ENCODE measurements around the gene SLC25A11. TPM values are rescaled to one million over a fixed set of nuclear protein-coding genes. Genes with fewer than 3 reads are reported as not detected.
"Not testable (repeated sequence)": the region's sequence is repeated elsewhere in the genome, so short reads cannot be mapped to it uniquely, and the experiment has no call there.

SLC25A11 gene
- total RNA-seq, 1 donor from 2014 or later = 42.4 TPM

DNA sequence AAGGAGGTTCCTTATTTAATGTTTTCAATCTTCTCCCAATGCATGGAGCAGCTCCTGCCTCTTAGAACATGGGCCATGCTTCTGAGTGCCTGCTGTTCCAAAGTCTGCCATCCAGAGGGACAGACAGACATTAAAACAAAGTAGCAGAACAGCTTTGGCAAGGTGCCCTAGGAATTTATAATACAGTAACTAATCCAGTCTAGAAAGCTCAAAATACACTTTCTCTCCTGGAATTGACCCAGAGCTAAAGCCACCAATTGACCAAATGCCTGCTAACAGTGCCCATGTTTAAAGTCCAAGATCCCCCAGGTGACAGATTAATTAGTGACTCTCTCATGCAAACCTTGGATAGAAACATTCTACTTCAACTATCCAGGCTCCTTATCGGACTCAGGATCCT, 25.9 kb downstream of the SLC25A11 start:
- ATAC-seq = no peak

DNA sequence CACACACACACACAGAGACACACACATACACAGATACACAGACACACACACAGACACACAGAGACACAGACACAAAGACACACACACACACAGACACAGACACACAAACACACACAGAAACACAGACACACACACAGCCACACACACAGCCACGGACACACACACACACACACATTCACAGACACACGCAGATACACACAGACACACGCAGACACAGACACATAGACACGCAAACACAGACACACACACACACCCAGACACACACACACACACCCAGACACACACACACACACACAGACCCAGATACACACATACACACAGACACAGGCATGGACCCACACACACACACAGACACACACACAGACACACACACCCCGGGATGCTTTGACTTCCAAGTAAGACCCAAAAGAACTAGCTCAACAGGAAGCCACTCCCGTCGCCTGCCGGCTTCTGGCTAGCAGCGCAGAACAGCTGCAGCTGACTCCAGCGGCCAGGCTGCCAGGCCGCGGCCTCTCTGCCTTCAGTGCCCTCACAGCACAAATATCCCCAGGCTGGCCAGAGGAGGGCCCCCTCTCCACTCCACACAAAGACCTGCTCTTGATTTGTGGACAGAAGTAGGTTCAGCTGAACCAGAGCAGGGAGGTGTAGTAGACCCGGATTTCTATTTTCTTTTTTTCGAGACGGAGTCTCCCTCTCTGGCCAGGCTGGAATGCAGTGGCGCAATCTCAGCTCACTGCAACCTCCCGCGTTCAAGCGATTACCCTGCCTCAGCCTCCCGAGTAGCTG, 30.9 kb downstream of the SLC25A11 start:
- peak; percentile 91 for ATAC-seq

DNA sequence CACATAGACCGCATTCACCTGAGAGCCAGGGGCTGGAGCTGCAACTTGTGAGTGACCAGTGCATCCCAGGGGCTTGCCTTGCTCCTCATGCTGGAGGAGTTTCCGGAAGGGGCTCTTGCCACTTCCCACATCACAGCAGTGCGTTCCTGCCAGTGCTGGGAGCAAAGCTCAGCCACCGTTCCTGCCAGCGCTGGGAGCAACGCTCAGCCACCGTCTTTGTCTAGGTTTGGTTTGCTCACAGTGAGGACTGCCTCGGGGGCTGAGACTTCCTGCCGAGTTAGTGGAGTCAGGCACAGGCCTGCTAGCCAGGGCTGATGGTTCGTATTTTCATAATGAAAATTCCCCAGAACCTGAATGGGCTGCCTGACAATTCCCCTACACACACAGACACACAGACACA, 31.5 kb downstream of the SLC25A11 start:
- peak; percentile 63 for ATAC-seq

DNA sequence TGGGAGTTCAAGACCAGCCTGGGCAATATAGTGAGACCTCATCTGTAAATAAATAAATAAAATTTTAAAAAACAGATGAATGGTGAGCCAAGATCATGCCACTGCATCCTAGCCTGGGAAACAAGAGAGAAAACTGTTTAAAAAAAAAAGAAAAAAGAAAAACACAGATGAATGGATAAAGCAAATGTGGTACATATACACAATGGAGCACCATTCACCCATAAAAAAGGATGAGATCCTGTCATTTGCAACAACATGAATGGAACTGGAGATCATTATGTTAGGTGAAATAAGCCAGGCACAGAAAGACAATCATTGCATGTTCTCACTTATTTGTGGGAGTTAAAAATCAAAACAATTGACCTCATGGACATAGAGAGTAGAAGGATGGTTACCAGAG, 33.2 kb downstream of the SLC25A11 start:
- not testable (repeated sequence) for ATAC-seq

DNA sequence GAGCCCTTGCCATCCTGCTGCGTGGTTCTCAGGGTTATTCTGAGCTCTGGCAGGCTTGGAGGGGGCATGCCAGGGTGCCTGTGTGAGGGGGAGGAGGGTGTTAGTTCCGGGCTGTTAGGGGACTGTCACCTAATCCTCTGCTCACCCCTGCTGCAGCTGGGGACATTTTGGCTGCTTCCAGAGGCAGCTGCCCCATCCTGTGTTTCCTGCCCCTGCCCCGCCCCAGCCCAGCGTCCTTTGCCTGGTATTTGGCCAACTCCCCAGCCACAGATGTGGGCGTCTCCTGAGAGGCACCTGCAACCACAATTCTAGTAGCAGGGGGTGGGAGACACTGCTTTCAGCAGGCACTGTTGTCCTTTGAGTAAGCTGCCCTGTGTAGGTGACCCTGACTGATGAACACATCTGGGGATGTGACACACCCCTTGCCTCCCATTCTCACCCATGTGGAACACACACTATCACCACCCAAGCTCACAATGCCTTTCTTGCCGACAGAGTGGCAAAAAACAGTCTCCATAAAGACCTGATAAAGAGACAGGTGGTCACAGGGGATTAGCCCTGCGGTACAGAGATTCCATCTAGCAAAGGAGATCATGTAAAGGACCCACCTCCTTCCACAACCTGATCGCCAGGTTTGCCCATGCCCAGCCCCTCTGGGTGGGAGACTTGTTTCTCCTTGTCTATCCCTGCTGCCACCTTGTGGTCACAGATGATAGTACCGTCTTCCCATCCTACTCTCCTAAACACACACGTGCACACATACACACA, 36.6 kb downstream of the SLC25A11 start, which contains the start of gene CHRNE:
CHRNE (minus strand) TSS at position 48 of the 768 bp plus-strand sequence; CDS start at position 13, 35 bp downstream.
- ATAC-seq = peak; percentile 59

DNA sequence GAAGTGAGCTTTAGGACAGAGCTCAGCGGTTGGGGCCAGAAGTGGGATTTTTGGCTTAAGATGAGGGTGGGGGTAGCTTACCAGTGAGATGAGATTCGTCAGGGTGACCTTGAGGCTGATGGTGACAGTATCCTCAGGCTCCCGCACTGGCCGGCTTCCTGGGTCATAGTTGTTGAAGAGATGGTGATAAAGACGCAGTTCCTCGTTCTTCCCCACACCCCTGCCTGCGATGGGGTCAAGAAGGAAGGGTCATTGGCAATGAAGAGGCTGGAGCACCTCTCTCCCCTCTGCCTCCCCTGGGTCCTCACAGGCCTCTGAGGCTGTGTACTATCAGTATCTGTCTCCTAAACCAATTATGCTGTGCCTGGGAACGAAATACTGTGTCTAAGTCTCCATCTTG, 37.3 kb downstream of the SLC25A11 start:
- ATAC-seq = no peak

DNA sequence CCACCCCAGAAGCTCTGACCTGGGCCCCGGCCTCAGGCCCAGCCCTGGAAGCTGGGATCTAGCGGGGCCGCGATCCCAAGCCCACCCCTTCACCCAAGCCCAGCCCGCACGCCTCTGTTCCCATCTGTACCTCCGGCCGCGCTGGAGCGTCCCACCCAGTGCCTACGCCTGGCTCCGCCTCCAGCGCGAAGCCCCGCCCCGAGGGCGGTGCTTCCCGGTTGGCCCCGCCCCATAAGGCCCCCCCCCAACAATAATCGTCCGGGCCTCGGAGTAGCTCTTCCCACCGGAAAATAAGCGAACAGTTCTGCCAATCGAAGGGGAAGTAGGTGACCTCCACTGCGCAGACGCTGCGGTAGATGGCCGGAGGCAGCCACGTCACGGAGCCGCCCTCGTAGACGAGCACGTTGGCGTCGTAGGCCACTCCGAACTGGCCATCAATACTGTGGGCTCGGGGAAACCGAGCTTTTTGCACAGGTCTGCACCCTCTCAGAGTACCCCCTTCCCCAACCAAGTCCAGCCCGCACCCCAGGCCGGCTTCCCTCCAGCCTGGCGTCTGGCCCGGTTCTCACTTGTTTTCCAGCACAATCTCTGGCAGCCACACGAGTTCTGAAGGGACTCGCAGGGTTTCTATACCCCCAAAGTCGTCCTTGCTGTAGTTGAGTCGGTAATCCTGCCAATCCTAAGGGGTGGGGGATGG, 38.0 kb downstream of the SLC25A11 start:
- no peak for ATAC-seq

DNA sequence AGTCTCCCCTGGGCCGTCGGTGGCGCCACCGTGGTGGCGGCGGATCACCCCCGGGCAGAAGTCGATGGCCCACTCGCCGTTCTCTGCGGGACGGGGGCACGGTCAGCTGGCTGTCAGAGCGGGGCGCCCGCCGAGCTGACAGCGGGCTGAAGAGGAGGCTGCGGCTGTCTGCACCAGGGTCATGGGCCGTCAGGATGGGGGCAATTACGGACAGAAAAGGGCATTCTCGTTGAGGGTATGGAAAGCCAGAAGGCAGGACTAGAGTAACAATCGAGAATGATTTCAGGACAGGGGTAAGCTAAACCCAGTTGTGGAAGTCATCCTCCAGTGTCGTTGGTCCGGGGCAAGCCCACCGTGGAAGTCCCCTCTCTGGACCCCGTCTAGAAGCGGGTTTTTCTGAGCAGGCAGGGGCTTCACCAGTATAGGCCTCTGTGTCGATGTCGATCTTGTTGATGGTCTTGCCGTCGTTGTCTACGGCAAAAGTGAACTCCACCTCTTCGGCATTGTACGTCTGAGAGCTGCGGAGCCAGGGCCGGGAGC, 38.7 kb downstream of the SLC25A11 start:
- no peak for ATAC-seq

DNA sequence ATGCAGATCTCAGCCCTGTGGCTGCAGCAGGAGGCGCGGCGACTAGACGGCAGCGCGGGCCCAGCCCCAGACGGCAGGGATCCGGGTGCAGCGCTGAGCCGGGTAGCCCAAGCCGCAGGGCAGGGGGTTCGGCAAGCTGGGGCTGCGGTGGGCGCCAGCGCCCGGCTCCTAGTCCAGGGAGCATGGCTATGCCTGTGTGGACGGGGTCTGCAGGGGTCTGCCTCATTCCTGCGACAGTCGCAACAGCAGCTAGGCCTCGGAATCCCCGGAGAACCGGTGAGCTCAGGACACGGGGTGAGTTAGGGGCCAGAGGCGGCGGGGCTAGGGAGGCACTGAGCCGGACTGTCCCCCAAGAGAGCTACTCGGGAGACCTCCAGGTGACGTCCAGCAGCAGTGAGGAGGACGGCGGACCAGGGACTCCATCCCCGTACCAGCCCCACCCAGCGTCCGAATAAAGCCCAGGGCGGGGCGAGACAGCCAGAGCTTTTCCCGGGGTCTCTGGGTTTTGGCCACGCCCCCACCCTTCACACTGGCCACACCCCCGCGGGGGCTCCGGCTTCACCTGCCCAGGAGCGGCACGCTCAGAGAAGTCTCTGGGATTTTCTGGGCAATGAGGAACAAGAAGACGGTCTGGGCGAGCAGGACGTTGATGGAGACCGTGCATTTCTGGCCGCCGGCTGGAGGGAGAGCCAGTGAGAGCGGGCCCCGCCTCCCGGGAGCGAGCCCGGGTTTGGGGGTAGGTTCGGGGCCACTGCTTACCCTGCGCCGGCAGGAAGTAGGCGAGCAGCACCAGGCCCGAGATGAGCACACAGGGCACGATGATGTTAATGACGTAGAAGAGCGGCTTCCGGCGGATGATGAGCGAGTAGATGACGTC, 39.4 kb downstream of the SLC25A11 start:
- ATAC-seq = peak; percentile 0

DNA sequence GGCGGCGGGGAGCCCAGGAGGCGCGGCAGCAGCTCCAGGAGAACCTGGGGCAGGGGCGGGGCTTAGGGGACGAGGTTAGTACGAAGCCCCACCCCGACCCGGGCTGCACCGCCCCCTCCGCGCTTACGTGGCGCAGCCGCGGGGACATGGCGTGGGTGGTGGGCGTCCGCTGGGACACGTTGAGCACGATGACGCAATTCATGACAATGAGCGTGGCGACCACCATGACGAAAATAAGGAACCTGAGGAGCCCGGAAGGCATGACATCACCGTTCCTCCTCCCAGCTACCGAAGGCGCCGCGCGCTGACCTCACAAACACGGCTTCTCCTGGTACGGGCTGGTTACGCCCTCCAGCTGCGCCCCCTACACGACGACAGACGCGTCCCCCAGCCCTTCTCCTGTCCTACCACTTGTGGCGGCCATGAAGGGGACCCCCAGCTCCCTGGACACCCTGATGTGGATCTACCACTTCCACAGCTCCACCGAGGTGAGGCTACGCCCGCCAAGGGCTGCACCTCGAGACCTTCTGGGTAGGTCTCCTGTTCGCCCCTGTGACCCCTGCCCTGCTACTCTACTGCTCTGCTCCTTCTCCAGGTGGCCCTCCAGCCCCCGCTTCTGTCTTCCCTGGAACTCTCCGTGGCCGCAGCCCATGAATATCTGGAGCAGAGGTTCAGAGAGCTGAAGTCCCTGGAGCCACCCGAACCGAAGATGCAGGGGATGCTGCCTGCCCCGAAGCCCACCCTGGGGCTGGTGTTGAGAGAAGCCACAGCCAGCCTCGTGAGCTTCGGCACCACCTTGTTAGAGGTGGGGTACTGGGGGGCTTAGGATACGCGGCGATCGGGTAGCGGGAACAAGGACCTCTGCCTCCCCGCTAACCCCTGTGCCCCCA, 40.3 kb downstream of the SLC25A11 start, which contains the start of gene C17orf107:
C17orf107 (plus strand) TSS at position 196 of the 890 bp plus-strand sequence; CDS start at position 423, 227 bp downstream.
- ATAC-seq = peak; percentile 63

DNA sequence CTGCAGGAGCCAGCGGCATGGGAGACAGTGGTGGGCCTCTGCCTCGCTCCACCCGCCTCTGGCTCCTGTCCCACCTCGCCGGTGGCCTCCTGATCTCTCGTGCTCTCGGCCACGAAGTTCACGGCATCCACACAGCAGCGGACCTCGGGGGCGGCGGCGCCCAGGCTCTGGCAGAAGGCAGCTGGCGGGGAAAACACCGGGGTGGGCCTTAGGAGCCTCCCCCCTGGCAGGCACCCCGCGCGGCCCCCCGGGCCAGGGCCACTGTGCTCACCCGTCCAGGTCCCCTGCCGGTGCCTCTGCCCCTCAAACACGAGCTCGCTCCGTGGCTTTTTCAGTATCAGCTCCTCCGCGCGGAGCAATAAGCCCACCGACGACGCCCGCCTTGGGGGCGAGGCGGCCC, 40.9 kb downstream of the SLC25A11 start:
- peak; percentile 0 for ATAC-seq

DNA sequence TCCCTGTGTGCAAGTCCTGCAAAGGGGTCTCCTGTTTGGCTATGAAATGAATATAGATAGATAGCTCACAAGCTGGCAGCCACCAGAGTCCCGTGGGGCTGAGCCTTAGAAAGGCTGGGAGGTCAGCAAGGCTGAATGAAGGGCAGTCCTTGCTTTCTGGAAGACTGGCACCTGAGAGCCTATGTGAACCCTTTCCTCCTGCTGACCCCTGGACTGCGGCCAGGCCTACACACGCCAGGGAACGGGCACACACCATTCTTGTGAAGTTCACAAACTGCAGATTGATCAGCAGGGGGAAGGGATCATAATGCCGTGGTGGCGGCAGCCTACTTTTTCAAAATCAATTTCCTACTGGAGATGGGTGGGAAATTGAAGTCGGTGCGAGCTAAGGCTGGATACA, 41.5 kb downstream of the SLC25A11 start:
- no peak for ATAC-seq

DNA sequence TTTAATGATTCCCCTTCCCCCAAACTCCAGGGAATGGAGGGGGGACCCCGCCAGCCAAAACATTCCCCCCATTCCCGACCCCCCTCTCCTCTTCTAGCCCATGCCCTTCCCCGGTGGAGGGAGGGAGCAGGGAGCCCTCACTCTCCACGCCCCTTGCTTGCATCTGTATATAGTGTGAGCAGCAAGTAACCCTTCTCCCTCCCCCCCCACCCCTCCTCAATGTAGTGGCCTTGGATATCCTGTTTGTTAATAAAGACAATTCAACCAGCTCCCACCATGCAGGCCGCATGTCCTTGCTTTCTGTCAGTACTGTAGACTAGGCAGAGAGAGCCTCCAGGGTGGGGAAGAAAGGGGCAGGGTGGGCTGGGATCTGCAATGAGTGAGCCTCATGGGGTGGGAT, 42.1 kb downstream of the SLC25A11 start:
- no peak for ATAC-seq

DNA sequence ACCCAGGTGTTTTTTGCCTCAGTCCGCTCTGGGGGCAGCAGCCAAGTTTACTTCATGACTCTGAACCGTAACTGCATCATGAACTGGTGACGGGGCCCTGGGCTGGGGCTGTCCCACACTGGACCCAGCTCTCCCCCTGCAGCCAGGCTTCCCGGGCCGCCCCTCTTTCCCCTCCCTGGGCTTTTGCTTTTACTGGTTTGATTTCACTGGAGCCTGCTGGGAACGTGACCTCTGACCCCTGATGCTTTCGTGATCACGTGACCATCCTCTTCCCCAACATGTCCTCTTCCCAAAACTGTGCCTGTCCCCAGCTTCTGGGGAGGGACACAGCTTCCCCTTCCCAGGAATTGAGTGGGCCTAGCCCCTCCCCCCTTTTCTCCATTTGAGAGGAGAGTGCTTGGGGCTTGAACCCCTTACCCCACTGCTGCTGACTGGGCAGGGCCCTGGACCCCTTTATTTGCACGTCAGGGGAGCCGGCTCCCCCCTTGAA, 42.6 kb downstream of the SLC25A11 start:
- no peak for ATAC-seq

DNA sequence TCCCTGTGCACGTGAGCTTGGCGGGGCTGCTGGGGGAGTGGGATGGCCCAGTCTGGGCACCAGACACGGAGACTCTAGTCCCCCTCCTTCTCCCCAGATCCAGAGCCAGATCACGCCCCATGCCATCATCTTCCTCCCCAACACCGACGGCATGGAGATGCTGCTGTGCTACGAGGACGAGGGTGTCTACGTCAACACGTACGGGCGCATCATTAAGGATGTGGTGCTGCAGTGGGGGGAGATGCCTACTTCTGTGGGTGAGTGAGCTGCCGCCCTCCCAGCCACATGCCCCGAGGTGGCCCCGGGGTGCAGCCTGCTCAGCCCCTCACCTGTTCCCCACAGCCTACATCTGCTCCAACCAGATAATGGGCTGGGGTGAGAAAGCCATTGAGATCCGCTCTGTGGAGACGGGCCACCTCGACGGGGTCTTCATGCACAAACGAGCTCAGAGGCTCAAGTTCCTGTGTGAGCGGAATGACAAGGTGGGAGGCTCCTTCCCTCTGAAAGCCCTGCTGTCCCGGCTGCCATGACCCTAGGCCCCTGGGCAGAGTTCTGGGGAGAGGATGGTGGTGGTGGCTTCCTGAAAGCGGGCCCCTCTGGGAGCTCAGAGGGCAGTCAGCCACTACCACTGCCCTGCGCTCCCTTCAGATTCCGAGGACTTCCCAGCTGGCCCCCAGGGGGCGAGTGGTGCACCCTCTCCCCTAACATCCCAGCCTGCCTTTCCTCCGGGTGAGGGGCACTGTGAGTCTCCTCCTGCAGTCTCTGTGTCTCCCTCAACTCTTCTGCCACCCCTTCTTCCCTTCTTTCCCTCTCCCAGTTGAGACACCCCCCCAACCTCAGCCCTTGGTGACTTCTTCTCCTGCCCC, 43.3 kb downstream of the SLC25A11 start:
- ATAC-seq = no peak

DNA sequence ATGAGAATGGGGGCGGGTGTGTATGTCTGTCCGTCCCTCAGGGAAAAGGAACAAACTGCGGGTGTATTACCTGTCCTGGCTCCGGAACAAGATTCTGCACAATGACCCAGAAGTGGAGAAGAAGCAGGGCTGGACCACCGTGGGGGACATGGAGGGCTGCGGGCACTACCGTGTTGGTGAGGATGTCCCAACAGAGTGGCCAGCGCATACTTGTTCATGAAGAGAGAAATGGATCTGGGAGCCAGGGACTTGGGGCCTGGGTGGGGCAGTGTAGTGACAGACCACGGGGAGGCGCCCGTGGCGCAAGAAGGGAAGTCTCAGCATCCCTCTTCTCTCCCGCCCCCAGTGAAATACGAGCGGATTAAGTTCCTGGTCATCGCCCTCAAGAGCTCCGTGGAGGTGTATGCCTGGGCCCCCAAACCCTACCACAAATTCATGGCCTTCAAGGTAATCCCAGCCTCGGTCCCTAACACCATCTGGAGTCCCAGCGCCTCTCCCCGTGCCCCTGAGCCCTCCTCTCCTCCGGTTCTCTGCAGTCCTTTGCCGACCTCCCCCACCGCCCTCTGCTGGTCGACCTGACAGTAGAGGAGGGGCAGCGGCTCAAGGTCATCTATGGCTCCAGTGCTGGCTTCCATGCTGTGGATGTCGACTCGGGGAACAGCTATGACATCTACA, 44.1 kb downstream of the SLC25A11 start:
- ATAC-seq = no peak

DNA sequence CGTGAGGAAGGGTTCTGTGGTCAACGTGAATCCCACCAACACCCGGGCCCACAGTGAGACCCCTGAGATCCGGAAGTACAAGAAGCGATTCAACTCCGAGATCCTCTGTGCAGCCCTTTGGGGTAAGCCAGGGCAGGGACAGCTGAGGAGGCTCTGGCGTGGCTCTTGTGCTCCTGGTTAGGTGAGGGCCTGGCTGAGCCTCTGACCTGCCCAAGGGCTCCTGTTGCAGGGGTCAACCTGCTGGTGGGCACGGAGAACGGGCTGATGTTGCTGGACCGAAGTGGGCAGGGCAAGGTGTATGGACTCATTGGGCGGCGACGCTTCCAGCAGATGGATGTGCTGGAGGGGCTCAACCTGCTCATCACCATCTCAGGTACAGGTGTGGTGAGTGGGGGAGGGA, 44.7 kb downstream of the SLC25A11 start:
- ATAC-seq = no peak

DNA sequence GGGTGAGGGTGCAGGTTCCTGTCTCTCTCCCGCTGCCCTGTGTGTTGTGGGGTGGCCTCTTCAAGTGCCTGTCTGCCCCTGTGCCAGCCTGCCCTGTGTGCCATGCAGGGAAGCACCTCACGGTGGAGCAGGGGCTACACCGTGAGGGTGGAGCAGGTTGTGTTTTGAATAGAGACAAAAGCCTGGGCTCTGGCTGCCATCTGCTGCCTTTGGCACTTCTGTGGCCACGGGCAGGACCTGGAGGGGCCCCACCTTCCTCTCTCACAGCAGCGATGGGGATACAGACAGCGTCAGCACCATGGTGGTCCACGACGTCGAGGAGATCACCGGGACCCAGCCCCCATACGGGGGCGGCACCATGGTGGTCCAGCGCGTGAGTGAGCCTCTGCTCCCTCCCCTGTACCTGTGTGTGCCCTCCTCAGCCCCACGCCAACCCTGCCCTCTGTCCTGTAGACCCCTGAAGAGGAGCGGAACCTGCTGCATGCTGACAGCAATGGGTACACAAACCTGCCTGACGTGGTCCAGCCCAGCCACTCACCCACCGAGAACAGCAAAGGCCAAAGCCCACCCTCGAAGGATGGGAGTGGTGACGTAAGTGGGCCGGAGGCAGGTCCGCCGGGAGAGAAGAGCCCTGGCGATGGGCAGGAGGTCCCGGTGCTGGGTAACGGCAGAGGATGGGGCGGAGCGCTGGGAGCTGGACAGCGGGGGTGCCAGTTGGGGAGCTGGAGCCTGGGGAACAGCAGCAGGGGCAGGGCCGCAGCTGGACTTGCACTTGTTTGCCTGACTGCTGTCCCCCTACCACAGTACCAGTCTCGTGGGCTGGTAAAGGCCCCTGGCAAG, 45.9 kb downstream of the SLC25A11 start:
- ATAC-seq = no peak

All from esophagus mucosa (tissue), 1 donor.